ENCODE results near the gene TNRC6B. TPM values are rescaled to one million over a fixed set of nuclear protein-coding genes. Genes with fewer than 3 reads are reported as not detected.

The TNRC6B gene
- total RNA-seq, 1 experiment from 2014 or later, result 58.1 TPM

GRCh38 chr22:40340044-40340443 is 162.3 kb downstream of the TNRC6B start:
- H2BK15ac ChIP-seq (ENCODE audit: low read depth, low read length), result no peak overlapping the region
- H3K4me1 Mint-ChIP-seq, result peaks cover 1 to 5% of the 10 kb centered on the region in 2 experiments; a peak in 3 of 4 replicates
- H3K18ac ChIP-seq (ENCODE audit: insufficient read length, low read depth, low read length), result no peak overlapping the region
- H2BK20ac ChIP-seq (ENCODE audit: low read depth, low read length, poor library complexity, severe bottlenecking), result no peak overlapping the region
- H3K9ac ChIP-seq (ENCODE audit: extremely low read depth, insufficient read length, low read length), result no peak overlapping the region
- no peaks in the 10 kb centered on the region for H4K20me1 ChIP-seq (ENCODE audit: control insufficient read depth, insufficient read depth, insufficient read length)
- no peak overlapping the region for H3T11ph ChIP-seq (ENCODE audit: low read length)
- no peaks in the 10 kb centered on the region for H3K23me2 ChIP-seq (ENCODE audit: insufficient read length, low read depth, low read length, poor library complexity, severe bottlenecking)
- no peak for DNase-seq
- H3K36me3 Mint-ChIP-seq (ENCODE audit: insufficient read depth in 1 of 3, low read depth in 3 of 3), result peaks cover 0 to 7% (median 3%) of the 10 kb centered on the region in 3 experiments; a peak in 2 of 7 replicates
- H2BK12ac ChIP-seq (ENCODE audit: insufficient read length, low read depth, low read length), result no peak overlapping the region
- H2AK5ac ChIP-seq (ENCODE audit: insufficient read length, low read length), result no peak overlapping the region
- H3K79me1 ChIP-seq (ENCODE audit: insufficient read depth, low read depth, low read length, poor library complexity, severe bottlenecking), result no peaks in the 10 kb centered on the region
- H3K4ac ChIP-seq (ENCODE audit: low read depth, low read length), result no peak overlapping the region
- no peaks in the 10 kb centered on the region for H3K27me3 ChIP-seq (ENCODE audit: insufficient read depth, low read length)
- peak overlapping the region in 1 of 3 experiments; percentile 11; a peak in 2 of 7 replicates for H3K27ac Mint-ChIP-seq
- no peak overlapping the region for H3K56ac ChIP-seq (ENCODE audit: insufficient read length, low read depth, low read length)
- H3K27me3 Mint-ChIP-seq (ENCODE audit: low read depth), result peaks cover 2% of the 10 kb centered on the region; the same call in 1 of the 2 replicates
- no peak for TF ChIP-seq CTCF (conservative IDR thresholded peaks at IDR 0.05)
- H3K9me3 ChIP-seq (ENCODE audit: control insufficient read depth, low read depth, low read length), result no peaks in the 10 kb centered on the region
- no peak overlapping the region for H3K4me3 Mint-ChIP-seq
- H4K5ac ChIP-seq (ENCODE audit: insufficient read length, low read depth, low read length), result no peak overlapping the region
- H2AFZ ChIP-seq (ENCODE audit: low read length), result no peak overlapping the region
- no peak overlapping the region for H3K27ac ChIP-seq (ENCODE audit: insufficient read length, low read depth, low read length)
- H3K79me2 ChIP-seq (ENCODE audit: insufficient read depth, low read length), result no peaks in the 10 kb centered on the region
- WGBS (ENCODE audit: extremely low coverage, insufficient read length, low lambda C conversion rate), result no CpG with 5 or more reads among the region's 5 CpGs
- no peak overlapping the region for H3K14ac ChIP-seq (ENCODE audit: insufficient read depth, low read length)
- no peaks in the 10 kb centered on the region for H3K4me1 ChIP-seq (ENCODE audit: insufficient read depth, low read length)
- H3K4me2 ChIP-seq (ENCODE audit: insufficient read depth, insufficient read length, low read length), result no peak overlapping the region
- no peak overlapping the region for H3K23ac ChIP-seq (ENCODE audit: insufficient read length, low read depth, low read length)
- H3K9me3 Mint-ChIP-seq, result no peaks in the 10 kb centered on the region
- no peak overlapping the region for H4K91ac ChIP-seq (ENCODE audit: insufficient read length, low read depth, low read length)
- no peak overlapping the region for H4K8ac ChIP-seq (replicated peaks; ENCODE audit: insufficient read length, low read depth, low read length)
- no peak overlapping the region for H2BK120ac ChIP-seq (ENCODE audit: low read depth, low read length, poor library complexity, severe bottlenecking)
- H2BK5ac ChIP-seq (ENCODE audit: insufficient read length, low read length), result no peak overlapping the region

All from H9 (cell line).